Bronchus fibroblast of lung (primary cell): ENCODE results near the gene AIFM3. TPM values are rescaled to one million over a fixed set of nuclear protein-coding genes. Genes with fewer than 3 reads are reported as not detected.

Experiments used
- total RNA-seq: library from RNA; depleted of rRNA; stranded (reverse); fragments of >200 nt; gene quantifications from 2 replicates; pipeline ENCODE4 v1.2.3, GENCODE V29; 2015

Gene AIFM3, protein sequence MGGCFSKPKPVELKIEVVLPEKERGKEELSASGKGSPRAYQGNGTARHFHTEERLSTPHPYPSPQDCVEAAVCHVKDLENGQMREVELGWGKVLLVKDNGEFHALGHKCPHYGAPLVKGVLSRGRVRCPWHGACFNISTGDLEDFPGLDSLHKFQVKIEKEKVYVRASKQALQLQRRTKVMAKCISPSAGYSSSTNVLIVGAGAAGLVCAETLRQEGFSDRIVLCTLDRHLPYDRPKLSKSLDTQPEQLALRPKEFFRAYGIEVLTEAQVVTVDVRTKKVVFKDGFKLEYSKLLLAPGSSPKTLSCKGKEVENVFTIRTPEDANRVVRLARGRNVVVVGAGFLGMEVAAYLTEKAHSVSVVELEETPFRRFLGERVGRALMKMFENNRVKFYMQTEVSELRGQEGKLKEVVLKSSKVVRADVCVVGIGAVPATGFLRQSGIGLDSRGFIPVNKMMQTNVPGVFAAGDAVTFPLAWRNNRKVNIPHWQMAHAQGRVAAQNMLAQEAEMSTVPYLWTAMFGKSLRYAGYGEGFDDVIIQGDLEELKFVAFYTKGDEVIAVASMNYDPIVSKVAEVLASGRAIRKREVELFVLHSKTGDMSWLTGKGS
- 0.17 and 0.74 TPM in 2 replicates for total RNA-seq

DNA sequence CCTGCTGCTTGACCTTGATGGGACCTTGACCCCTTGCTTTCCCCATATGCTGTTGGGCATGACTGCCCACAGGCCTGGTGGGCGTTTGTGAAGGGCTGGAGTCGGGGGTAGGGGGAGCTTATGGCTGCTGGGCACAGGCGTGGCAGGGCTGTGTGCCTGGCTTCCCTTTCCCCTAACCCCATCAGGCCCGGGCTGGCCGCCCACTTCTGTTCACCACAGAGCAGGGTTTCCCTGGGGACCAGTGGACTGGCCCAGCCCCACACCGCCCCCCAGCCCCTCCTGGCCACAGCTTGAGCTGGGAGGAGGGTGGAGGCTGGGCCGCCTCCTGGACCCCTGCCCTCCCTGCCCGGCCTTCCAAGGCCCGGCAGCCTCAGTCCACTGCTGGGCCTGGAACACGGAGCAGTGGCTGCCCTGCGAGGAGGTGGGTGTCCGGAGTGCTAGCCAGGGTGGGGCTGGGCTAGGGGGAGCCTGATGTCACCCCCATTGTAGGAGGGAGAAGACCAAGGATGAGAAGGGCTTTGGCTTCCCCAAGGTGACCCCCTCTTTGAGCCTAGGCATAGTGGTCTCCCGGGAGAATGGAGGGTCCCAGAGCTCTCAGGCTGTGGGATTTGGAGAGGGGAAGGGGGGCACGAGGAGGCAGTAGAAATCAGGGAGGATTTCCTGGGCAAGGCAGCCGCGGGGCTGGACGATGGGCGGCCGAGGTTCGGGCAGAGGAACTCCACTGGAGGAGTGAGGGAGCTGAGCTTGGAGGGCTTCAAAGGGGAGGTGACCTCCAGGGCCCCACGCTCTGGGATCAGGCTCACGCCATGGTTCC is at the start of gene AIFM3:
AIFM3 (plus strand) TSS at position 373 of the 814 bp plus-strand sequence. CDS start 690 bp downstream, outside the sequence.

DNA sequence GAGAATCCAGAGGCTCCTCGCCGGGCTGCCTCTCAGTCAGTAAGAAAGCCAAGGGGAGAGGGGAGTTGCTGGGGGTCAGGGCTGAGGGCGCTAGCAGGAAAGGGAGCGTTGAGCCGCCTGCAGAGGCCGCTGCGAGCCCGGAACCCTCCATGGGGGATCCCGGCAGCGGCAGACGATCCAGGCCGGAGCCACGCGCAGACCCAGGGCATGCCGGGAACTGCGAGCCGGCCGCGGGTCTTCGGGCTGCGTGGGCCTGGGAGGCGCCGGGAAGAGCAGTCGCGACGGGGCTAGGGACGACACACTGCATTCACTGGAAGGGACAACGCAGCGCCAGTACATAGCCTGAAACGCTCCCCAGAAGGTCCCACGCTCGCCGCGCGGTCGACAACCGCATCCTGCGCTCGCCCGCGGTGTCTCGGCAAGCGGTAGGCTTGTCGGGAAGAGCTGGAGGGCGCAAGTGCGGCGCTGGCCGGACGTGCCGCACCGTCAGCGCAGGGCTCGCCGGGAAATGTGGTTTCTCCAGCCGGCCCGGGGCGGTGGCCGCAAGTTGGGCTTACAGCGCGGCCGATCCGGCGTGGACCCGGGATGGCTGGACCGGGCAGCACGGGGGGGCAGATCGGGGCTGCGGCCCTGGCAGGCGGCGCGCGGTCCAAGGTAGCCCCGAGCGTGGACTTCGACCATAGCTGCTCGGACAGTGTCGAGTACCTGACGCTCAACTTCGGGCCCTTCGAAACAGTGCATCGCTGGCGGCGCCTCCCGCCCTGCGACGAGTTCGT is 14.9 kb downstream of the AIFM3 start, which contains the start of gene LZTR1:
LZTR1 (plus strand) TSS at position 511 of the 776 bp plus-strand sequence; CDS start at position 586, 75 bp downstream.

DNA sequence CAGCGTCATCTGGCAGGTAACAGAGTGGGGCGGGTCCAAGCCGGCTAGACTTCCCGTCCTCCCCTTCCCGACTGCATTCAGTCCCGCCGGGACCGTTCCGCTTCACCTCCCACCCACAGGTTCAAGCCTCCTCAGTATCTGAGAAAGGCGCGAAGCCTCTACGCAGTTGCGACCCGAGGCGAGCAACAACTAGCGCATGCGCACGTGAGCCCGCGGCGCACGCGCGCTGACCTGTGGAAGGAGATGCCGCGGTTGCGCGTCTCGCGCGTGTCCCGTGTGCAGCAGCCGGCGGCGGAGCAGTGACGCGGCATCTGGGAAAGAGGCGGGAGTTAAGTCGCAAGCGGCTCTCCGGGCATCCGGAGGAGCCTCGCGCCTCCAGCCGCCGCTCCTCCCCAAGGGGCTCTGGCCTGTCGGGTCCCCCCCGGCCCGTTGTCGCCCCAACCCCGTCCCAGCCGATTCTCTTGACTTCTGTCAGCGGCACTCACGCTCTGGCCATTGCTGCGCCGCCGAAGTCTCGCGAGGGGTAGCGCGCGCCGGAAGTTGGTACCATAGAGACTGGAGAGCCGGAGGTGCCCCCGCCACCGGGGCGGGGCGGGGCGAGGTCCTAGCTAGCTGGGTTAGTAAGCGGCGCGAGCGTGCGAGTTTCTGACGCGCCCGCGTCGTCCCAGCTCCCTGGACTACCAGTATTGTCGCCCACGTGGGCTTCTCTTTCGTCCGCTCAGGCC is 34.7 kb downstream of the AIFM3 start, which contains the start of gene THAP7:
THAP7 (minus strand) TSS at position 518 of the 725 bp plus-strand sequence; CDS start at position 311, 207 bp downstream.

DNA sequence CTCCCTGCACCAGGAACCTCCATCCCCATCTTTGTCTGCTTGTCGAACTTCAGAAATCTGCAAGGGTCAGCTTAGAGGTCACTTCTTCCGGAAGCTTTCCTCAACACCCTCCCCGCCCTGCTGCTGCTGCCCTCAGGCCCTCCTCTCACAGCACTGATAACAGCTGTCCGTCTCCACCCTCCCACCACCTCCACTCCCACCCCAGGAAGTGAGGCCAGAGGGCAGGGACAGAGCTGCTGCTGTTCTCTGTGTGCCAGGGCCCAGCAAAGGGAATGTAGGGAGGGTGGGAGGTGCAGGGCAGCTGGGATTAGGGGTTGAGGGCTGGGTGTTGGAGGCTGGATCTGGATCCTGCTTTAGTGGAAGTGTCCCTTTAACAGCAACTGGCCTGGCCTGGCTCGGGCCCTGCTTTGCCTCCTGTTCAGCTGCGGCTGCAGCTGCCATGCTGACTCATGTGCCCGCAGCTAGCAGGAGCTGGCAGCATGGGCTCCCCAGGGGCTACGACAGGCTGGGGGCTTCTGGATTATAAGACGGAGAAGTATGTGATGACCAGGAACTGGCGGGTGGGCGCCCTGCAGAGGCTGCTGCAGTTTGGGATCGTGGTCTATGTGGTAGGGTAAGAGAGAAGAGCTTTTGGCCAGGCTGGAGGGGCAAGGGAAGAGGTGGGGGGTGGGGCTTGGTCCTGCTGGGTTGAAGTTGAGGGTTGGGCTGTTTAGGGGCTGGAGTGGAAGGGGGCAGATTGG is 47.8 kb downstream of the AIFM3 start, which contains the start of gene P2RX6:
P2RX6 (plus strand) TSS at position 440 of the 740 bp plus-strand sequence; CDS start at position 450, 10 bp downstream.

Other genes with a start within 250 kb of the AIFM3 start
- gene SERPIND1, start 193.1 kb upstream of the AIFM3 start, total RNA-seq, result not detected in 2 replicates
- gene PI4KA, start 108.4 kb upstream of the AIFM3 start, total RNA-seq, result 31.9 and 34.8 TPM in 2 replicates
- gene SNAP29, start 108.2 kb upstream of the AIFM3 start, total RNA-seq, result 12.9 and 14.5 TPM in 2 replicates
- gene CRKL, start 49.8 kb upstream of the AIFM3 start, total RNA-seq, result 29.4 and 30.2 TPM in 2 replicates
- gene LZTR1, start 15.0 kb downstream of the AIFM3 start, total RNA-seq, result 33.7 and 34.8 TPM in 2 replicates
- 31.2 and 35.6 TPM in 2 replicates for gene THAP7, start 34.9 kb downstream of the AIFM3 start, total RNA-seq
- gene P2RX6, start 47.9 kb downstream of the AIFM3 start, total RNA-seq, result 0.34 and 0.74 TPM in 2 replicates
- gene SLC7A4, start 65.3 kb downstream of the AIFM3 start, total RNA-seq, result 0.15 and 0.17 TPM in 2 replicates
- not detected in 2 replicates for gene LRRC74B, start 78.7 kb downstream of the AIFM3 start, total RNA-seq